ENCODE results near the gene KLHL10.
"Not testable (repeated sequence)": the region's sequence is repeated elsewhere in the genome, so short reads cannot be mapped to it uniquely, and the experiment has no call there.

DNA sequence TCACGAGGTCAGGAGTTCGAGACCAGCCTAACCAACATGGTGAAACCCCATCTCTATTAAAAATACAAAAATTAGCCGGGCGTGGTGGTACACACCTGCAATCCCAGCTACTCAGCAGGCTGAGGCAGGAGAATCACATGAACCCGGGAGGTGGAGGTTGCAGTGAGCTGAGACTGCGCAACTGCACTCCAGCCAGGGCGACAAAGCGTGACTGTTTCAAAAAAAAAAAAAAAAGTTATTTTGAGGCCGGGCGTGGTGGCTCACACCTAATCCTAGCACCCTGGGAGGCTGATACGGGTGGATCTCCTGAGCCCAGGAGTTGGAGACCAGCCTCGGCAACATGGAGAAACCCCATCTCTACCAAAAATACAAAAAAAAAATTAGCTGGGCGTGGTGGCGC is 13.8 kb downstream of the KLHL10 start:
- TF ChIP-seq, protein P1, sequence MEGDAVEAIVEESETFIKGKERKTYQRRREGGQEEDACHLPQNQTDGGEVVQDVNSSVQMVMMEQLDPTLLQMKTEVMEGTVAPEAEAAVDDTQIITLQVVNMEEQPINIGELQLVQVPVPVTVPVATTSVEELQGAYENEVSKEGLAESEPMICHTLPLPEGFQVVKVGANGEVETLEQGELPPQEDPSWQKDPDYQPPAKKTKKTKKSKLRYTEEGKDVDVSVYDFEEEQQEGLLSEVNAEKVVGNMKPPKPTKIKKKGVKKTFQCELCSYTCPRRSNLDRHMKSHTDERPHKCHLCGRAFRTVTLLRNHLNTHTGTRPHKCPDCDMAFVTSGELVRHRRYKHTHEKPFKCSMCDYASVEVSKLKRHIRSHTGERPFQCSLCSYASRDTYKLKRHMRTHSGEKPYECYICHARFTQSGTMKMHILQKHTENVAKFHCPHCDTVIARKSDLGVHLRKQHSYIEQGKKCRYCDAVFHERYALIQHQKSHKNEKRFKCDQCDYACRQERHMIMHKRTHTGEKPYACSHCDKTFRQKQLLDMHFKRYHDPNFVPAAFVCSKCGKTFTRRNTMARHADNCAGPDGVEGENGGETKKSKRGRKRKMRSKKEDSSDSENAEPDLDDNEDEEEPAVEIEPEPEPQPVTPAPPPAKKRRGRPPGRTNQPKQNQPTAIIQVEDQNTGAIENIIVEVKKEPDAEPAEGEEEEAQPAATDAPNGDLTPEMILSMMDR (IDR thresholded peaks at IDR 0.05), result not testable (repeated sequence)
- TF ChIP-seq ZFX (IDR thresholded peaks at IDR 0.05; ENCODE audit: borderline replicate concordance), result not testable (repeated sequence)

Measured in 22Rv1 (cell line).